Hematopoietic multipotent progenitor cell treated with erythropoietin and hydrocortisone succinate and interleukin-3 and kit ligand, for 15 days (in vitro differentiated cells): ENCODE data around the gene CISD3.
"Not testable (repeated sequence)": the region's sequence is repeated elsewhere in the genome, so short reads cannot be mapped to it uniquely, and the experiment has no call there.

ENCODE experiments used
- DNase-seq: peaks from one replicate; pipeline ENCODE4 v3.0.0-alpha.2; 2015; ENCODE audit warnings: low spot score

The CISD3 gene

DNA sequence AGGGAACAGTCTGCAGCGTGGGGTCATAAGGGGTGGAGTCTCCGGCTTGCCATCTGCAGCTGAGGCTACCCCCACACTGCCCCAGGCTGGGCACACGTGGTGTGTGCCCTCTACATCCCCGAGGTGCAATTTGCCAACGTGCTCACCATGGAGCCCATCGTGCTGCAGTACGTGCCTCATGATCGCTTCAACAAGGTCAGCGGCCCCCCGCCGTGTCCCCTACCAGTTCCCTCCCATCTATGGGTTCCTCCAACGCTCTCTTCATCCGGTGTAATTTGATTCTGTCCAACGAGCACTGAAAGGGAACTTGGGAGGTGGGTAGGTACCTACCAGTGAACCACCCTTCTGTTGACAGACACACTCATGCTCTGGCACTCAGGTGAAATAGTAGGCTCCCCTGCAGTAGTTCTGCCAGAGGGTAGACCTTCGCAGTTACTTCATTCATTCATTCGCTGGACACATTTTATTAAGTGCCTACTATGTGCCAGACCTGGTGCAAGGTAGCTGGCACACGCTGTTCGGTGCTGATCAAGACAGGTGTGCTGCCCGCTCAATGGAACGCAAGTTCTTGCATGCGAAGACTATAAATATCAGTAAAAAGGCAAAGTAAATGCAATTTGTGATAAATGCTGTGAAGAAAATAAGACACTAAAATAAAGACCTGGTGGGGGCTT, 22.3 kb upstream of the CISD3 start:
- no peak for DNase-seq

DNA sequence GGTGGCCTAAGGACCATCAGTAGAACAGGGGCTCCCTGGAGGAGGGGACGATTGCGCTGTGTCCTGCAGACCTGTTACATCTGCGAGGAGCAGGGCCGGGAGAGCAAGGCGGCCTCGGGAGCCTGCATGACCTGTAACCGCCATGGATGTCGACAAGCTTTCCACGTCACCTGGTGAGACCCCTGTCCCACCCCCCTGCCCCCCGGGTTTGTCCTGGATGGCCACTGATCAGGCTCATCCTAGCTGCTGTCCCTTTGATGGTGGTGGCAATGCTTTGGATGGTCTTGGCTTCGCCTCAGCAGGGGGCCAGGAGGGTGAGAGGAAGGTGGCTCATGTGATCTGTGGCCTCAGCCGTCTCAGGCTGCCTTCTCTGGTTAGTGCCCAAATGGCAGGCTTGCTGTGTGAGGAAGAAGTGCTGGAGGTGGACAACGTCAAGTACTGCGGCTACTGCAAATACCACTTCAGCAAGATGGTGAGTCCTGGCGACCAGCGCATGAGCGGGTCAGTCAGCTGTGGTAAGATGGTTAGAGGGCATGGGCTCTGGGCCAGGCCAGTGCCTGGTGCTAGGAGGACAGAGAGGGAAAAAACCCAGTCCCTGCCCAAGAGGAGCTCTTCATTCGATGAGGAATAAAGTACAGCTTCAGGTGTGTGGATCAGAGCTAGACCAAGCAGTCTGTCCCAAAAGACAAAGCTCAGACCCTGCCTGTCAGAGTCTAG, 20.9 kb upstream of the CISD3 start:
- DNase-seq: no peak

DNA sequence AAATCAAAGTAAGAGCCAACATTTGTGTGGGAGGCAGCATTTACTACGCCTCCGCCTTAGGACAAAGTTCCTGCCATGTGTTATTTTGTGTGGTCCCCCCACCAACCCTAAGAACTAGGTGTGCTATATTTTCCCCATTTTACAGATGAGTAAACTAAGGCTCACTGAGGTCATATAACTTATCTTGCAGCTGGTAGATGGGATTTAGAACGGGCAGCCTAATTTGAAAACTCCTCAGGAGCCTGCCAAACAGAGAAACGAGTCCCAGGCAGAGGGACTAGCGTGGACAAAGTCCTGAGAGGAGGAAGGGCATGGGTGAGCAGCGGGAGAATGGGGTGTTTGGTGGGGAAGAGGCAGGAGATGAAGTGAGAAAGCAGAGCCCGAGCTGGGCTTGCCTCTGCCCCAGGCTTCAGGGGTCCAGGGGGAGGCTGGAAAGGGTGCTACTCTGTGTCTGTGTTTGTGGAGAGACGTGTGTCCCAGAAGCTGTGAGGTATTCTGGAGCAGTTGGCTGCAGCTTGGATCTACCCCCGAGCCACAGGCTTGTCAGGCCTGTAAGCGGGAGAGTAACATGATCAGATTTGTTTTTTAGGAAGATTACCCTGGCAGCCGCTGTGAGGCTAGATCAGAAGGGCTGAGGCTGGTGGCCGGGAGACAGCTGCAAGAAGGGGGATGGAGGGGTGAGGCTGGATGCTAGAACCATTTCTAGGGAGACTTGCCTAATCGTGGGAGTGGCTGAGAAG, 20.1 kb upstream of the CISD3 start:
- DNase-seq: no peak

DNA sequence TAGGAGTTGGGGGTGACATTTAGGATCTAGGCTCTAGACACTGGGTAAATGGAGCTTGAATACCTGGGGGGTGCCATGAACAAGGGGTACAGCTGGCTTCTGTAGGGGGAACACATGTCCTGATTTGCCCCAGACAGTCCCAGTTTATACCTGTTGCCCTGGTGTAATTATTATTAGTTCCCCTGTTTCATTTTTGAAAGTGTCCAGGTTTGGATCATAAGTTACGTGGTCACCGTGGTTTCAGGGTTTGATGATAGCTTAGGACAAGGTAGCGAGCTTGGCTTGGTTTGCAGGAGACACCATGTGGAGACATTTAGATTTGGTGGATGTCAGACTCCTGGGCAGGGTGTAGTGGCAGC, 19.6 kb upstream of the CISD3 start:
- DNase-seq: no peak

DNA sequence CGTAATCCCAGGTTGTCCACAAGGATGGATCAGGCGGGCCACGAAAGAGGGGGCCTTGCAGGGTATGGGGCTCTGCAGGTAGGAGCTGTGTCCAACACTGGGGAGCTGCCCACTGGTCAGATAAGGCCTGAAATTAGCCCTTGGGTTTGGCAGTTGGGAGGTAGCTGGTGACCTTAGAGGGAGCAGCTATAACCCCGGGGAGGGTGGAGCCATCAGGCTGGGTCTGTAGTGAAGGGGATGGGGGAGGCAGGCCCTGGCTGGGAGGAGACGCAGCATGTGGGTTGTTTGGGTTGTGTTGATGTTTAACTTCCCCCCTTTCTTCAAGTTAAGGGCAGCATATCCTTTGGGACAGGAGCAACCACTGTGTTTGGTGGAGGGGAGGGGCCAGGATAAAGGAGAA, 19.2 kb upstream of the CISD3 start:
- no peak for DNase-seq

DNA sequence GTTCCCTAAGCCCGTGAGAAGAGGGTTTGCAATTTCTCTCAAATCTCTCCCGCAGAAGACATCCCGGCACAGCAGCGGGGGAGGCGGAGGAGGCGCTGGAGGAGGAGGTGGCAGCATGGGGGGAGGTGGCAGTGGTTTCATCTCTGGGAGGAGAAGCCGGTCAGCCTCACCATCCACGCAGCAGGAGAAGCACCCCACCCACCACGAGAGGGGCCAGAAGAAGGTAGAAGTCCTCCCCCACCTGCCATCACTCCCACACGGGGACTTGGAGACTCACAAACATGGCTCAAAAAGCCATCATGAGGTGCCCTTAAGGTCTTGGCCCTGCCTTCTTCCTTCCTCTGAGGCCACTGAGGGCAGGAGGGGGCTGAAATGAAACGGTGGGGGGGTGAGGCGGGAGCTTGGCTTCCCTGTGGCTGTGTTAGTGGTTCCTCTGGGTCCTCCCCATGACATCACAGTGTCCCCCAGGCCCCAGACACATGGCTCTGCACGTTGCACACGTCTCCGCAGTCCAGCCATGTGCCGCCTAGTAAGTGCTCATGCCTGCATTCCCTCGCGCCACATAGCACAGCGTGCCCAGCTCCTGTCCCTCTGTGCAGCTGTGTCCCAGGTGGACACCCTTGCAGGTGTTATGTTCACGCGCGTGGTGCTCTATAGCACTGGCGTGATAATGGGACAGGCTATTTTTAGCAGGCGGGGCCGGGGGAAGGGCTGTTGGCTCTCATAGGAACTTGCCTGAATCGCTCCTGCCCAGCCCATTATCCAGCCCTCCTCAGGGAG, 18.2 kb upstream of the CISD3 start:
- DNase-seq: no peak

DNA sequence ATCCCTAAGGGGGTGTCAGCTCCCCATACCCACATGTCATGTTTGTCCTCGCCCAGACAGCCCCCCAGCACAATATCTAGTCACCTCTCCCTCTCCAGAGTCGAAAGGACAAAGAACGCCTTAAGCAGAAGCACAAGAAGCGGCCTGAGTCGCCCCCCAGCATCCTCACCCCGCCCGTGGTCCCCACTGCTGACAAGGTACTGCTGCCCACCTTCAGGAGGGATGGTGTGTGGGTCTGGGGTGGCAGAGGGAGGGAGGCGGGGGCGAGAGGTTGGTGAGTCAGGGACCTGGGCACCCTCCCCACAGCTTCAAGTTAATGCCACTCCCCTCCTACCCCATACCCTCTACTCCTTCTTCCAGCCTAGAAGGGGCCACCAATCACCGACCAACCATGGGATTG, 17.5 kb upstream of the CISD3 start:
- DNase-seq: no peak

DNA sequence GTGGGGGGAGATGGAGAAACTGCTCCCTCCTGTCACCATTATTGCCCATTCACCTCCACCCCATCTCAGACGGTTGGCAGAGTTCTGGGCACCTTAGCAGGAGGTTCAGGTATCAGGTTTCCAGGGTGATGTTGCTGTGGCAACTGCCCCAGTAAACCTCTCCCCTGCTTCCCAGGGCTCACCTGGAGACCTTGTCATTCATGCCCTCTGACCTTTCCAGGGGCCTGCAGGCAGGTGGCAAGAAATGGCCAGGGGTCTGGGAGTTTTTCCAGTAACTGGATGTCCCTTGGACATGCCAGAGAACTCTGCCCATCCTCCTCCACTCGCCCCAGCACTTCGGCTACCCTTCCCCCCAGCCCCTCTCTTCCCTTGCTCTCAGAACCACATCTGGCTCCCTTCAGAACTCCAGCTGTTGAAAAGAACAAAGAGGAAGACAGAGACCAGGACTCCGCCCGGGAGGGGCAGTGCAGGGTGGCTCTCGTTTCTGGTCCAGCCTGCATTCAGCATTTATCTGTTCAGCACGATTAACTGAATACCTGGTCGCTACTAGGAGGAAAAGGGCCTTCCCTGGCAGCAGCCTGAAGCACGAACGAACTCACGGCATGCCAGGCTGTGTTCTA, 16.6 kb upstream of the CISD3 start:
- no peak for DNase-seq

DNA sequence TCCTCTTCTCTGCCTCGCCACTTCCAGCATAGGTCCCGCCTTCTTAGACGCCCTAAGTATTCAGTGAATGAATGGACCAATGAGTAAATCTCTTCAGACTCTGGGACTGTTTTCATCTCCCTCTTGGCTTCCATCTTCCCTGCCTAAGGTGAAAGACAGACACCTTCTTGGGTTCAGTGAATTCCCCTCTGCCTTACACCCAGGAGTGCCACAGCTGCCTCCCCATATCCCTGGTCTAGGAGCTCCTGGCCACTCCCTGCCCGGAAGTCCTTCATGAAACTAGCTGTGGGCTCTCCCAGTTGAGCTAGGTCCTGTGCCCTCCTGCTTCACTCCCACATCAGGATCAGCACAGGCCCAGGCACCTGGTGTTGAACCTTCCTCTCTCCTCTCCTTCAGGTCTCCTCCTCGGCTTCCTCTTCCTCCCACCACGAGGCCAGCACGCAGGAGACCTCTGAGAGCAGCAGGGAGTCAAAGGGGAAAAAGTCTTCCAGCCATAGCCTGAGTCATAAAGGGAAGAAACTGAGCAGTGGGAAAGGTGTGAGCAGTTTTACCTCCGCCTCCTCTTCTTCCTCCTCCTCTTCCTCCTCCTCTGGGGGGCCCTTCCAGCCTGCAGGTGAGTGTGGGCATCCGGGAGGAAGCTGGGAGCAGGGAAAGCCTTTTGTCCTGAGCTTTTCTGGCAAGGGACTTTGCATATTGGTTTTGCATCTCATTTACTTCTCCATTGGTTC, 14.8 kb upstream of the CISD3 start:
- DNase-seq: no peak

DNA sequence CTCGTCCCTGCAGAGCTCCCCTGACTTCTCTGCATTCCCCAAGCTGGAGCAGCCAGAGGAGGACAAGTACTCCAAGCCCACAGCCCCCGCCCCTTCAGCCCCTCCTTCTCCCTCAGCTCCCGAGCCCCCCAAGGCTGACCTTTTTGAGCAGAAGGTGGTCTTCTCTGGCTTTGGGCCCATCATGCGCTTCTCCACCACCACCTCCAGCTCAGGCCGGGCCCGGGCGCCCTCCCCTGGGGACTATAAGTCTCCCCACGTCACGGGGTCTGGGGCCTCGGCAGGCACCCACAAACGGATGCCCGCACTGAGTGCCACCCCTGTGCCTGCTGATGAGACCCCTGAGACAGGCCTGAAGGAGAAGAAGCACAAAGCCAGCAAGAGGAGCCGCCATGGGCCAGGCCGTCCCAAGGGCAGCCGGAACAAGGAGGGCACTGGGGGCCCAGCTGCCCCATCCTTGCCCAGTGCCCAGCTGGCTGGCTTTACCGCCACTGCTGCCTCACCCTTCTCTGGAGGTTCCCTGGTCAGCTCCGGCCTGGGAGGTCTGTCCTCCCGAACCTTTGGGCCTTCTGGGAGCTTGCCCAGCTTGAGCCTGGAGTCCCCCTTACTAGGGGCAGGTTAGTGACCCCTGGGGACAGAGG, 13.7 kb upstream of the CISD3 start:
- no peak for DNase-seq

DNA sequence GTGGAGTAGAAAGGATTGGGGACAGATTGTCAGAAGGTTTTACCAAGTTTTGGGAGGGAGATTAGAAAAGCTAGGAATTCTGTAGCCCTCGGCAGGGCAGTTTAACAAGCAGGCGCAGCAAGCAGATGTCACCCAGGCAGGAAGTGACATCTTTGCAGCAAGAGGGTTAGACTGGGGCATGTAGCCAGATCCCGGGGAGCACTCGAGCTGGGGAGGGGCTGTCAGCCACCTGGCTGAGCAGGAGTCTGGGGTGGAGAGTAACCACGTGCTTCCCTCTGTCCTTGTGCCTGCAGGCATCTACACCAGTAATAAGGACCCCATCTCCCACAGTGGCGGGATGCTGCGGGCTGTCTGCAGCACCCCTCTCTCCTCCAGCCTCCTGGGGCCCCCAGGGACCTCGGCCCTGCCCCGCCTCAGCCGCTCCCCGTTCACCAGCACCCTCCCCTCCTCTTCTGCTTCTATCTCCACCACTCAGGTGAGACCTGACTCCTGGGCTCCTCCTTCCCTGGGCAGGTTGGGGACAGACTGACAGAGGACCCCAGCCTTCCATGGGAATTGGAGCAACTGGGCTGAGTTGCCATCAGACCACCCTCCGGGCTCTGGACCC, 12.9 kb upstream of the CISD3 start:
- no peak for DNase-seq

DNA sequence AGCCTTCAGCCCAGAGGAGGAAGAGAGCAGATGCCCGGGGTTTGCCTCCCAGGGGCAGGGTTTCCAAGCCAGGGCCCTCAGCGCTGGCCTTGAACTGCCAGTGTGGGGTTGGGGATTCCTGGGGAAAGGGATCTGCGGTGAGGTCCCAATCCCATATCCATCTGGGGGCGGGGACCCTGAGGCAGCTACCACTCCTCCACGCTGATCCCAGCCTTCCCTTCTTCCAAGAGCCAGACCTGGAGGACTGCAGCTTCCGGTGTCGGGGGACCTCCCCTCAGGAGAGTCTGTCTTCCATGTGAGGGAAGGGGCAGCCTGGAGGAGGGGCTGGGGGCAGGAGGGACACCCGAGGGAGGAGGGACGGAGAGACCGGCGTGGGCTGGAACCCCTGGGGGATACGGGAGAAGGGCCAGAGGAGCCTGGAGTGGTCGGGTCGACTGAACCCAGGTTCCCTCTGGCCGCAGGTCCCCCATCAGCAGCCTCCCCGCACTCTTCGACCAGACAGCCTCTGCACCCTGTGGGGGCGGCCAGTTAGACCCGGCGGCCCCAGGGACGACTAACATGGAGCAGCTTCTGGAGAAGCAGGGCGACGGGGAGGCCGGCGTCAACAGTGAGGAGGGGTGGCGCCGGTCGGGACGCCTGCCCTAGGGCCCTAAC, 10.7 kb upstream of the CISD3 start:
- DNase-seq: no peak

DNA sequence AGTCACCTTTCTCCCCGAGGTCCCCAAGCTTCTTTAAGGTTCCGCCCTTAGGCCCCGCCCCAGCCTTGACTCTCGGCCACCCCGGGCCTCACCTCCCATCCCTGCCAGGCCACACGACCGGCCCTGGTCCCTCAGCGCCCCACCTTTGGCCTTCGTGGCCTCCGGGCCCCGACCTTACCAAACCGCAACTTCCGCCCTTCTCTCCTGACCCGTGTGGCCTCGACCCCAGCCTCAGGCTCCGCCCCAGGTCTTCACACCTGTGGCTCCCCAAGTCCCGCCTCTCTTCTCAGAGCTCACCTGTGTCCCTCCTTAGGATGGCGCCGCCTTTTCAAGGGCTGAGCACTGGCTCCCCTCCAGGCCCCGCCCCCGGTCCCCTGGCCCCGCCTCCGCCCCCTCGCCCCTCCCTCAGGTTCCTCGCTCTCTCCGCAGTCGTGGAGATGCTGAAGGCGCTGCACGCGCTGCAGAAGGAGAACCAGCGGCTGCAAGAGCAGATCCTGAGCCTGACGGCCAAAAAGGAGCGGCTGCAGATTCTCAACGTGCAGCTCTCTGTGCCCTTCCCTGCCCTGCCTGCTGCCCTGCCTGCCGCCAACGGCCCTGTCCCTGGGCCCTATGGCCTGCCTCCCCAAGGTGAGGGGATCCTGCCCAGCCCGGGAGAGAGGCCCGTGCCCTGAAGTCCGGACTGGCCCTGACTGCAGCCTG, 10.0 kb upstream of the CISD3 start:
- DNase-seq: no peak

DNA sequence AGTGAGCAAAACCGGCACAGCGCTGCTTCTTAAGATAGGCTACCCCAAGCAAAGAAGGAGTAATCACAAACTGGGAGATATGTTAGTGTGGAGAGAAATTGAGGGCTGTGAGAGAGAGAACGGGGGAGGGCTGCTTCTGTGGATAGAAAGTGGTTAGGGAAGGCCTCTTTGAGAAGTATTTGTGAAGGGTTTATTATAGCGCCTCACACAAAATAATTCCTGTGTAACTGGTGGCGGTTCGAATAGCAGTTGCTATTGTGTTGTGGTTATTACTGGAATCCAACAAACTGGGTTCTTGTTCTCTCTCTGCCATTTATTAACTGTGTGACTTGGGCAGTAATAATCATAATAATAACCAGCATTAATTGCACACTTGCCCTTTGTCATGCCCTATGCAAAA, 9.2 kb upstream of the CISD3 start:
- DNase-seq: no peak

DNA sequence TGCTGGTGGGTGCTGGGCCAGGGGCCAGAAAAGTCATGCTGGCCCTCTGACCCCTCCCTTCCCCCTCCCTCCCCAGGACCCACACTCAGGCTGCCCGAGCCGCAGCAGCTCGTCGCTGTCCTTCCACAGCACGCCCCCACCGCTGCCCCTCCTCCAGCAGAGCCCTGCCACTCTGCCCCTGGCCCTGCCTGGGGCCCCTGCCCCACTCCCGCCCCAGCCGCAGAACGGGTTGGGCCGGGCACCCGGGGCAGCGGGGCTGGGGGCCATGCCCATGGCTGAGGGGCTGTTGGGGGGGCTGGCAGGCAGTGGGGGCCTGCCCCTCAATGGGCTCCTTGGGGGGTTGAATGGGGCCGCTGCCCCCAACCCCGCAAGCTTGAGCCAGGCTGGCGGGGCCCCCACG, 8.3 kb upstream of the CISD3 start:
- DNase-seq: no peak

DNA sequence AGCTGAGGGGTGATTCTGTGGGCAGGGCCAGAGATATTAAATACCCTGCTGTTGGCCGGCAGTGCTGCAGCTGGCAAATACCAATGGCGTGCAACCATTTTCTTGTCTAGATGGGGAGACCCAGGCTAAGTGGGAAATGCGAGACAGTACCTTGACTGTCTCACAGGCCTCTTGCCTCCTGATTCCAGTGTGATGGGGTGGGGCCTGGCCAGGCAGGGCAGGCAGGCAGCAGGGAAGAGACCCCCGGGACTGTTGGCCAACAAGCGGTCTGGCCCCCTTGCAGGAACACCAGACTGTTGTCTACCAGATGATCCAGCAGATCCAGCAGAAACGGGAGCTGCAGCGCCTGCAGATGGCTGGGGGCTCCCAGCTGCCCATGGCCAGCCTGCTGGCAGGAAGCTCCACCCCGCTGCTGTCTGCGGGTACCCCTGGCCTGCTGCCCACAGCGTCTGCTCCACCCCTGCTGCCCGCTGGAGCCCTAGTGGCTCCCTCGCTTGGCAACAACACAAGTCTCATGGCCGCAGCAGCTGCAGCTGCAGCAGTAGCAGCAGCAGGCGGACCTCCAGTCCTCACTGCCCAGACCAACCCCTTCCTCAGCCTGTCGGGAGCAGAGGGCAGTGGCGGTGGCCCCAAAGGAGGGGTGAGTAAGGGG, 5.7 kb upstream of the CISD3 start:
- DNase-seq: no peak

DNA sequence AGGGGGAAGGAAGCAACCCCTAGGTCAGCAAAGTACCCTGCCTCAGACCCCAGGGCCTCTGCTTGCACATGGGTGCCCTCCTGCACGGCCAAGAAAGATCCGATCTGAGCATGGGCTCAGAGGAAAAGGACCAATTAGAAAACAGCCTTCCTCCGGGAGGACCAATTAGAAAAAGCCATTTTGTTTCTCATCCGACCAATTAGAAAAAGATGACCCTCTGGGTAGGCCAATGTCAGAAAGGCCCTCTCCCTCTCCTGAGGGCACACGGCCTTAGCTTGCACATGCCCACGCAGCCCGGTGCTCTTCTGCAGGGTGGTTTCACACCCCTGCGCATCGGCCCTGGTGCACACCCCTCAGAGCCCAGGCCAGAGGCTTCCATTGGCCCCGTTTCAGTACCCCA, 5.1 kb upstream of the CISD3 start:
- no peak for DNase-seq

DNA sequence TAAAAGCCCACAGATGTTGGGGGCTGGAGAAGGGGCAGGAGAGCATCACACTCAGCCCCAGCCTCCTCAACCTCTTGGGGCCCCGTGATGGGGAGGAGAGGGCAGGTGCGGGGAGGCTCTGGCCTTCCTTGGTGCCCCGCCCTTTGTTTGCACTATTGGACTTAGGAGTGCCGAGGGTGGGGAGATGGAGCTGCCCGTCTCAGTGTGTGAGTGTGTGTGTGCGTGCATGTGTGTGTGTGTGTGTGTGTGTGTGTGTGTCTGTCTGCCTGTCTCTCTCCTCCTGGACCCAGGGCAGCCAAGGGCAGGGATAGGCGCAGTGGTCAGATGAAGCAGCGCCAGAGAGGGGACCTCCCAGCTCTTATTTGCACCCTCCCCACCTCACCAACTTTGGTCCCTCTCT, 4.0 kb upstream of the CISD3 start:
- DNase-seq: not testable (repeated sequence)

DNA sequence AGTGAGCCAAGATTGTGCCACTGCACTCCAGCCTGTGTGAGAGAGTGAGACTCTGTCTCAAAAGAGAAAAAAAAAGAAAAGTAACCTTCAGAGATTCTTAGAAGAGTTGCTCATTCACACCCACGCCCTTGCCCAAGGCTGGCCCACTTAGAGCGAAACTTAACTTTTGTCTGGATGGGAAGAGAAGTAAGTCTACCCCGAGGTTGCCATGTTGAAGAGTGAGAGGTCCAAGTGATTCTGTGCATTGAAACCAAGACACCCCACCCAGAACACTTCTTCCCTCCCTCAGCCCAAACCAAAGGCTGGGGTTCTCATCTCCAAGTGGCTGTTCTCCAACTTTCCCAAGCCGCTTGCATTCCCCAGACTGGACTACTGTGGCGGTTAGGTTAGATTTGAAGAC, 2.4 kb upstream of the CISD3 start:
- DNase-seq: no peak
